ENCODE measurements around the gene ADAM19.

The ADAM19 gene

GRCh38 chr5:157542282-157543000, 33.1 kb downstream of the ADAM19 start:
- no peak for DNase-seq (ENCODE audit: low read depth in 1 of 2, low spot score in 1 of 2)

- DNase-seq (ENCODE audit: low read depth in 1 of 2, low spot score in 1 of 2): no peak
Observed at GRCh38 chr5:157541447-157542118, 34.0 kb downstream of the ADAM19 start.

GRCh38 chr5:157540707-157541446, 34.7 kb downstream of the ADAM19 start:
- peak in 1 of 2 donors; percentile 39 for DNase-seq (ENCODE audit: low read depth in 1 of 2, low spot score in 1 of 2)

GRCh38 chr5:157540124-157540523, 35.5 kb downstream of the ADAM19 start:
- no peak for DNase-seq (ENCODE audit: low read depth in 1 of 2, low spot score in 1 of 2)

- DNase-seq (ENCODE audit: low read depth in 1 of 2, low spot score in 1 of 2): no peak
Observed at GRCh38 chr5:157539503-157540022, 36.0 kb downstream of the ADAM19 start.

- no peak for DNase-seq (ENCODE audit: low read depth in 1 of 2, low spot score in 1 of 2)
Observed at GRCh38 chr5:157538311-157538710, 37.3 kb downstream of the ADAM19 start.

- no peak for DNase-seq (ENCODE audit: low read depth in 1 of 2, low spot score in 1 of 2)
Observed at GRCh38 chr5:157535042-157535865, 40.3 kb downstream of the ADAM19 start.

GRCh38 chr5:157533011-157533481, 42.5 kb downstream of the ADAM19 start:
- no peak for DNase-seq (ENCODE audit: low read depth in 1 of 2, low spot score in 1 of 2)

GRCh38 chr5:157532022-157532421, 43.6 kb downstream of the ADAM19 start:
- no peak for DNase-seq (ENCODE audit: low read depth in 1 of 2, low spot score in 1 of 2)

- no peak for DNase-seq (ENCODE audit: low read depth in 1 of 2, low spot score in 1 of 2)
Observed at GRCh38 chr5:157530226-157530972, 45.2 kb downstream of the ADAM19 start.

GRCh38 chr5:157529002-157529401, 46.6 kb downstream of the ADAM19 start:
- DNase-seq (ENCODE audit: low read depth in 1 of 2, low spot score in 1 of 2): no peak

GRCh38 chr5:157528036-157528632, 47.4 kb downstream of the ADAM19 start:
- DNase-seq (ENCODE audit: low read depth in 1 of 2, low spot score in 1 of 2): no peak

GRCh38 chr5:157524887-157525286, 50.7 kb downstream of the ADAM19 start:
- no peak for DNase-seq (ENCODE audit: low read depth in 1 of 2, low spot score in 1 of 2)

GRCh38 chr5:157523976-157524375, 51.6 kb downstream of the ADAM19 start:
- DNase-seq (ENCODE audit: low read depth in 1 of 2, low spot score in 1 of 2): no peak

- no peak for DNase-seq (ENCODE audit: low read depth in 1 of 2, low spot score in 1 of 2)
Observed at GRCh38 chr5:157521704-157522029, 53.9 kb downstream of the ADAM19 start.

GRCh38 chr5:157520911-157521703, 54.5 kb downstream of the ADAM19 start:
- no peak for DNase-seq (ENCODE audit: low read depth in 1 of 2, low spot score in 1 of 2)

- DNase-seq (ENCODE audit: low read depth in 1 of 2, low spot score in 1 of 2): no peak
Observed at GRCh38 chr5:157519579-157520253, 55.9 kb downstream of the ADAM19 start.

GRCh38 chr5:157518963-157519362, 56.6 kb downstream of the ADAM19 start:
- DNase-seq (ENCODE audit: low read depth in 1 of 2, low spot score in 1 of 2): no peak
